Ishikawa (cell line): ENCODE results near the gene ARL4D.
A peak's percentile ranks its signal among the peaks of the same experiment; 100 is the strongest.

Experiments used
- CEBPB ChIP-seq: IDR thresholded peaks from 2 replicates; pipeline ENCODE4 v1.6.1; 2012
- CREB1 ChIP-seq: IDR thresholded peaks from 2 replicates; pipeline ENCODE4 v1.6.1; 2012; ENCODE audit warnings: low read depth
- EP300 ChIP-seq: IDR thresholded peaks from 2 replicates; pipeline ENCODE4 v1.6.1; 2012; ENCODE audit warnings: borderline replicate concordance
- FOXM1 ChIP-seq: IDR thresholded peaks from 2 replicates; pipeline ENCODE4 v1.6.1; 2012; ENCODE audit warnings: low read depth, borderline replicate concordance
- MAX ChIP-seq: IDR thresholded peaks from 2 replicates; pipeline ENCODE4 v1.6.1; 2012
- NFIC ChIP-seq: IDR thresholded peaks from 2 replicates; pipeline ENCODE4 v1.6.1; 2012
- RAD21 ChIP-seq: IDR thresholded peaks from 2 replicates; pipeline ENCODE4 v1.6.1; 2012; ENCODE audit warnings: low read depth
- TAF1 ChIP-seq: IDR thresholded peaks from 2 replicates; pipeline ENCODE4 v1.6.1; 2012; ENCODE audit warnings: low read depth, mild to moderate bottlenecking
- TCF12 ChIP-seq: IDR thresholded peaks from 2 replicates; pipeline ENCODE4 v1.6.1; 2012; ENCODE audit warnings: low read depth
- TEAD4 ChIP-seq: IDR thresholded peaks from 2 replicates; pipeline ENCODE4 v1.6.1; 2012
- YY1 ChIP-seq: IDR thresholded peaks from 2 replicates; pipeline ENCODE4 v1.6.1; 2012; ENCODE audit warnings: low read depth
- ZBTB7A ChIP-seq: IDR thresholded peaks from 2 replicates; pipeline ENCODE4 v1.6.1; 2012; ENCODE audit warnings: low read depth
- TF ChIP-seq, protein P1 (sequence below): IDR thresholded peaks from 2 replicates; pipeline ENCODE4 v1.6.1; 2012; ENCODE audit warnings: low read depth, mild to moderate bottlenecking

GRCh38 chr17:43416998-43417890 lies 18.5 kb downstream of the ARL4D start:
- TF ChIP-seq EP300 = peak; percentile 24; the same call in 1 of the 2 replicates
- no peak for TF ChIP-seq TAF1
- no peak for TF ChIP-seq FOXM1
- TF ChIP-seq, protein P1, sequence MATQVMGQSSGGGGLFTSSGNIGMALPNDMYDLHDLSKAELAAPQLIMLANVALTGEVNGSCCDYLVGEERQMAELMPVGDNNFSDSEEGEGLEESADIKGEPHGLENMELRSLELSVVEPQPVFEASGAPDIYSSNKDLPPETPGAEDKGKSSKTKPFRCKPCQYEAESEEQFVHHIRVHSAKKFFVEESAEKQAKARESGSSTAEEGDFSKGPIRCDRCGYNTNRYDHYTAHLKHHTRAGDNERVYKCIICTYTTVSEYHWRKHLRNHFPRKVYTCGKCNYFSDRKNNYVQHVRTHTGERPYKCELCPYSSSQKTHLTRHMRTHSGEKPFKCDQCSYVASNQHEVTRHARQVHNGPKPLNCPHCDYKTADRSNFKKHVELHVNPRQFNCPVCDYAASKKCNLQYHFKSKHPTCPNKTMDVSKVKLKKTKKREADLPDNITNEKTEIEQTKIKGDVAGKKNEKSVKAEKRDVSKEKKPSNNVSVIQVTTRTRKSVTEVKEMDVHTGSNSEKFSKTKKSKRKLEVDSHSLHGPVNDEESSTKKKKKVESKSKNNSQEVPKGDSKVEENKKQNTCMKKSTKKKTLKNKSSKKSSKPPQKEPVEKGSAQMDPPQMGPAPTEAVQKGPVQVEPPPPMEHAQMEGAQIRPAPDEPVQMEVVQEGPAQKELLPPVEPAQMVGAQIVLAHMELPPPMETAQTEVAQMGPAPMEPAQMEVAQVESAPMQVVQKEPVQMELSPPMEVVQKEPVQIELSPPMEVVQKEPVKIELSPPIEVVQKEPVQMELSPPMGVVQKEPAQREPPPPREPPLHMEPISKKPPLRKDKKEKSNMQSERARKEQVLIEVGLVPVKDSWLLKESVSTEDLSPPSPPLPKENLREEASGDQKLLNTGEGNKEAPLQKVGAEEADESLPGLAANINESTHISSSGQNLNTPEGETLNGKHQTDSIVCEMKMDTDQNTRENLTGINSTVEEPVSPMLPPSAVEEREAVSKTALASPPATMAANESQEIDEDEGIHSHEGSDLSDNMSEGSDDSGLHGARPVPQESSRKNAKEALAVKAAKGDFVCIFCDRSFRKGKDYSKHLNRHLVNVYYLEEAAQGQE = no peak
- peak; percentile 50; the same call in 1 of the 2 replicates for TF ChIP-seq MAX
- no peak for TF ChIP-seq CREB1
- TF ChIP-seq TCF12 = no peak
- TF ChIP-seq RAD21 = no peak; the same call in 1 of the 2 replicates
- no peak for TF ChIP-seq YY1
- no peak; the same call in 1 of the 2 replicates for TF ChIP-seq TEAD4
- no peak for TF ChIP-seq CEBPB
- peak; percentile 68 for TF ChIP-seq NFIC
- TF ChIP-seq ZBTB7A = no peak
